ENCODE data around the gene AAMDC.
"Not testable (repeated sequence)": the region's sequence is repeated elsewhere in the genome, so short reads cannot be mapped to it uniquely, and the experiment has no call there.

Gene AAMDC

DNA sequence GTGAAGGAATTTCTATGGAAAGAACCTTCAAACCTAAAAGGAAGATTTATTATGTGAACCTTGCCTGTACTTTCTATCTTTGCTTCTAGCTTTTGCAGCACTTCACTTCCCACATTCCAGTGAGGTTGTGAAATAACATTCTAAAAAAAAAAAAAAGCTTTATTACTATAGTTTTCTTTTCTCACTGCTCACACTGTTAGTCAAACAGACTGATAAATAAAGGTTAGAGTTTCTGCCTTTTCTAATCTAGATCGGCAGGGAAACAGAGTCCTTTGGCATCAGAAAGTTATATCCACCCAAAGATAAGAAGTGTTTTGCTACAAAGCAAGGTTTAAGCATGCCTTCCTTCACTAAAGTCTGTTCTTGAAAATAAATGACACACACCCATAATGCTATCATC lies 2.8 kb downstream of the AAMDC start:
- FAIRE-seq: no peak
- DNase-seq (ENCODE audit: insufficient read length): no peak
- TF ChIP-seq POLR2AphosphoS5 (IDR thresholded peaks at IDR 0.05; ENCODE audit: low read depth, low read length): no peak
- TF ChIP-seq POLR2A (IDR thresholded peaks at IDR 0.05; ENCODE audit: low read depth, low read length): no peak
- no peak for TF ChIP-seq TAF1 (IDR thresholded peaks at IDR 0.05; ENCODE audit: borderline replicate concordance, low read depth, low read length)

DNA sequence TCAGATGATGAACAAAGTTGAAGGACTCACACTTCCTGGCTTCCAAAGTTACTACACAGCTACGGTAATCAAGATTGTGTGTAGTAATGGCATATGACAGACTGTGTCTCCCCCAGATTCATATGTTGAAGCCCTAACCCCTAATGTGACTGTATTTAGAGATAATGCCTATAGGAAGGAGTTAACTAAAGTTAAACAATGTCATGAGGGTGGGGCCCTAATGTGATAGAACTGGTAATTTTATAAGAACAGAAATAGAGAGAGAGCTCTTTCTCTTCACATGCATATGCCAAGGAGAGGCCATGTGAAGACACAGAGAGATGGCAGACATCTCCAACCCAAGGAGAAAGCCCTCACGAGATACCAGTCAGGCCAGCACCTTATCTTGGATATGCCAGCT lies 8.0 kb downstream of the AAMDC start:
- TF ChIP-seq POLR2A (IDR thresholded peaks at IDR 0.05; ENCODE audit: low read depth, low read length): no peak
- TF ChIP-seq TAF1 (IDR thresholded peaks at IDR 0.05; ENCODE audit: borderline replicate concordance, low read depth, low read length): no peak
- no peak for TF ChIP-seq POLR2AphosphoS5 (IDR thresholded peaks at IDR 0.05; ENCODE audit: low read depth, low read length)
- no peak for FAIRE-seq
- no peak for DNase-seq (ENCODE audit: insufficient read length)

DNA sequence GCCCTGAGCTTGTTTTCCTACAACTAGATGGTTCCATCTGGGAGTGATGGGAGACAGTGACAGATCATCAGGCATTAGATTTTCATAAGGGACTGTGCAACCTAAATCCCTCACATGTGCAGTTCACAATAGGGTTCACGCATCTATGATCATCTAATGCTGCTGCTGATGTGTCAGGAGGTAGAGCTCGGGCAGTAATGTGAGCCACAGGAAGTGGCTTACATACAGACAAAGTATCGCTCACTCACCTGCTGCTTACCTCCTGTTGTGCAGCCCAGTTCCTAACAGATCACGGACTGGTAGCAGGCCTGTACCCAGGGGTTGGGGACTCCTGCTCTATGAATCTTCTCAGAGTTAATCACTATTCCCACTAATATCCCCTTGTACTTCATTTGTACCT lies 12.4 kb downstream of the AAMDC start:
- no peak for FAIRE-seq
- no peak for DNase-seq (ENCODE audit: insufficient read length)
- TF ChIP-seq POLR2A (IDR thresholded peaks at IDR 0.05; ENCODE audit: low read depth, low read length) (no peak), TAF1 (IDR thresholded peaks at IDR 0.05; ENCODE audit: borderline replicate concordance, low read depth, low read length) (no peak), POLR2AphosphoS5 (IDR thresholded peaks at IDR 0.05; ENCODE audit: low read depth, low read length) (no peak)

DNA sequence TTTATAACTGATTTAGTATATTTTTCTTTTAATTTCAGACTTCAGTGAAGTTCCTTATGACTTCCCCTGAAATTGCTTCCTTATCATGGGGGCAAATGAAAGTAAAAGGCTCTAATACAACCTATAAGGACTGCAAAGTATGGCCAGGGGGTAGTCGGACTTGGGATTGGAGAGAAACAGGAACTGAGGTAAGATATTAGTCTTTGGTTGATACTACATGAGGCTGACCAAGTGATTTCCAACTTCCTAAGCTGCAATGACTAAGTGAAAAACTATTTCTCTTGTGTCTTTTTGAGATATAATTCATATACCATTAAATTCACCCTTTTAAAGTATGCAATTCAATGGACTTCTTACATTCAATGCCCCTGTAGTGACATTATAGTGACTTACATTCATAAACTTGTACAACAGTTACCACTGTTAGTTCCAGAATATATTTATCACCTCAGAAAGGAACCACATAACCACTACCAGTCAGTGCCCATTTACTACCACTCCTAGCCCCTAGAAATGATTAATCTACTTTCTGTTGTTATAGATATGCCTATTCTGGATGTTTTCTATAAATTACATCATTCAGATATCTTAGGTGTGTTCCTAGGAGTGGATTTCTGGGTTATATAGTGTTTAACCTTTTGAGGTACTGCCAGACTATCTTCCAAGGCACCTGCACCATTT lies 21.6 kb downstream of the AAMDC start:
- TF ChIP-seq POLR2AphosphoS5 (IDR thresholded peaks at IDR 0.05; ENCODE audit: low read depth, low read length) (no peak), TAF1 (IDR thresholded peaks at IDR 0.05; ENCODE audit: borderline replicate concordance, low read depth, low read length) (no peak), POLR2A (IDR thresholded peaks at IDR 0.05; ENCODE audit: low read depth, low read length) (no peak)
- no peak for FAIRE-seq
- DNase-seq (ENCODE audit: insufficient read length): no peak

DNA sequence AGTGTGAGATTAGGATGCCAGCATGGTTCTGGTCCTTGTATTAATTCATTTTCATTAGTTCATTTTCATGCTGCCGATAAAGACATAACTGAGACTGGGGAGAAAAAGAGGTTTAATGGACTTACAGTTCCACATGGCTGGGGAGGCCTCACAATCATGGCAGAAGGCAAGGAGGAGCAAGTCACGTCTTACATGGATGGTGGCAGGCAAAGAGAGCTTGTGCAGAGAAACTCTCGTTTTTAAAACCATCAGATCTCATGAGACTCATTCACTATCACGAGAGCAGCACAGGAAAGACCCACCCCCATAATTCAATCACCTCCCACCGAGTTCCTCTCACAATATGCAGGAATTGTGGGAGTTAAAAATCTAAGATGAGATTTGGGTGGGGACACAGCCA lies 22.8 kb downstream of the AAMDC start:
- FAIRE-seq: not testable (repeated sequence)

DNA sequence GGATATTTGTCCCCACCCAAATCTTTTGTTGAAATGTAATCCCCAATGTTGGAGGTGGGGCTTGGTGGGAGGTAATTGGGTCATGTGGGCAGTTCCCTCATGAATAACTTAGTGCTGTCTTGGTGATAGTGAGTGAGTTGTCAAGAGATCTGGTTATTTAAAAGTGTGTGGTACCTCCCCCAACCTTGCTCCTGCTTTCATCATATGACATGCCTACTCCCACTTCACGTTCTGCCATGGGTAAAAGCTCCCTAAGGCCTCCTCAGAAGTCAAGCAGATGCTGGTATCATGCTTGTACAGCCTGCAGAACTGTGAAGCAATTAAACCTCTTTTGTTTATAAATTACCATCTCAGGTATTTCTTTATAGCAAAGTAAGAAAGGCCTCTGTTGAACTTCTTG lies 30.6 kb downstream of the AAMDC start:
- DNase-seq (ENCODE audit: insufficient read length) (no peak), FAIRE-seq (no peak)
- TF ChIP-seq POLR2A (IDR thresholded peaks at IDR 0.05; ENCODE audit: low read depth, low read length) (no peak), TAF1 (IDR thresholded peaks at IDR 0.05; ENCODE audit: borderline replicate concordance, low read depth, low read length) (no peak), POLR2AphosphoS5 (IDR thresholded peaks at IDR 0.05; ENCODE audit: low read depth, low read length) (no peak)

More for the DNA sequence above, 22.8 kb downstream of the AAMDC start:
- not testable (repeated sequence) for DNase-seq (ENCODE audit: insufficient read length)

DNA sequence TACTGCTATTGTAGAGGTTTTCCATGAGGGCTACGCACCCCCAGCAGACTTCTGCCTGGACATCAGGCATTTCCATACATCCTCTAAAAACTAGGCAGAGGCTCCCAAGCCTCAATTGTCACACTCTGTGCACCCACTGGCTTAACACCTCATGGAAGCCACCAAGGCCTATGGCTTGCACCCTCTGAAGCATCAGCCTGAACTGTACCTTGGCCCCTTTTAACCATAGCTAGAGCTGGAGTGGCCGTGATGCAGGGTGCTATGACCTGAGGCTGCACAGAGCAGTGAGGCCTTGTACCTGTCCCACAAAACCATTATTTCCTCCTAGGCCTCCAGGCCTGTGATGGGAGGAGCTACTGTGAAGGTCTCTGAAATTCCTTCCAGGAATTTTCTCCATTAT lies 33.9 kb downstream of the AAMDC start:
- no peak for FAIRE-seq
- DNase-seq (ENCODE audit: insufficient read length): no peak

DNA sequence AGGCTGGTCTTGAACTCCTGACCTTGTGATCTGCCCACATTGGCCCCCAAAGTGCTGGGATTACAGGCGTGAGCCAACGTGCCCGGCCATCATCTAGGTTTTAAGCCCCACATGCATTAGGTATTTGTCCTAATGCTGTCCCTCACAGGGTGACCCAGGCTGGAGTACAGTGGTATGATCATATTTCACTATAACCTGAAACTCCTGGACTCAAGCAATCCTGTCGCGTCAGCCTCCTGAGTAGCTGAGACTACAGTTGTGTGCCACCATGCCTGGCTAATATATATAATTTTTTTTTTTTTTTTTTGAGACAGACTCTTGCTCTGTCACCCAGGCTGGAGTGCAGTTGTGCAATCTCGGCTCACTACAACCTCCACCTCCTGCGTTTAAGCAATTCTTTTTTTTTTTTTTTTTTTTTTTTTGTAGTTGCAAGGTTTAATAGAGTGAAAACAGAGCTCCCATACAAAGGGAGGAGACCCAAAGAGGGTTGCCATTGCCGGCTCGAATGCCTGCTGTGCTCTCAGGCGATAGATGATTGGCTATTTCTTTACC lies 37.0 kb downstream of the AAMDC start:
- not testable (repeated sequence) for DNase-seq (ENCODE audit: insufficient read length); FAIRE-seq

More for the DNA sequence above, 33.9 kb downstream of the AAMDC start:
- TF ChIP-seq POLR2A (IDR thresholded peaks at IDR 0.05; ENCODE audit: low read depth, low read length) (no peak), TAF1 (IDR thresholded peaks at IDR 0.05; ENCODE audit: borderline replicate concordance, low read depth, low read length) (no peak), POLR2AphosphoS5 (IDR thresholded peaks at IDR 0.05; ENCODE audit: low read depth, low read length) (no peak)

DNA sequence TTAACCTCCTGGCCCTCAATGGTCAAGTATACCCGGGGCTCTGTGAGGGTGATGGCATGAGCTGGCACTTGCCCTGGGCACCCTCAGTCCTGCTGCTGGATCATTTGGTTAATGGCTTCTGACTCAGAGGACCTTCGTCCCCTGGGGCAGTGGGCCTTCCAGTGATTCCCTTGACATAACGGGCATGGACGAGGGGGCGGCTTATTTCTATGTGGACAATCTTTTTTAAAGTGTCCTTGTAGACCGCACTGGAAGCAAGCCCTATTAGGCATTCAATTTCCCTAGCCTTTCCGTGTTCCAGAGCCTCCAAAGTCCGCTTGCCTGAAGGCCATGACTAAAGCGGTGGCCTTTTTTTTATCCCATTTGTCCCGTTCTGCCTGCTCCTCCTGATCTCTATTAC lies 40.5 kb downstream of the AAMDC start:
- FAIRE-seq; DNase-seq (ENCODE audit: insufficient read length): not testable (repeated sequence)

DNA sequence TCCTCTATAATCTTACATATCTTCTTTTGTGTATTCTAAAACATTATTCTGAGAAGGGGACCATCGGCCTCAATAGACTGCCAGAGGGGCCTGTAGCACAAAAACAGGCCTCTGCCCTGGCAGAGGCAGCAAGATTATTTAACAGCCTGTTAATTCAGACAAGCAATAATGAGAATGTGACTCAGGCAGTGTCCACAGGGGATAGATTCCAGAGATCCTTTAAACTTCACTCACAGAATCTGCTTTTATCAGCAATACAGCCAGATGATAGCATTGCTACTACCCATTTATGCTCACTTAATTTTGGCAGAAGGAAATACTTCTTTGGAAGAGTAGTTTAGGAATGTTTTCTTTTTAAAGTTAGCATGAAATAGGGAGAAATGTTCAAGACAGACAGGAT lies 44.9 kb downstream of the AAMDC start:
- FAIRE-seq (no peak), DNase-seq (ENCODE audit: insufficient read length) (no peak)
- TF ChIP-seq POLR2A (IDR thresholded peaks at IDR 0.05; ENCODE audit: low read depth, low read length) (no peak), TAF1 (IDR thresholded peaks at IDR 0.05; ENCODE audit: borderline replicate concordance, low read depth, low read length) (no peak), POLR2AphosphoS5 (IDR thresholded peaks at IDR 0.05; ENCODE audit: low read depth, low read length) (no peak)

DNA sequence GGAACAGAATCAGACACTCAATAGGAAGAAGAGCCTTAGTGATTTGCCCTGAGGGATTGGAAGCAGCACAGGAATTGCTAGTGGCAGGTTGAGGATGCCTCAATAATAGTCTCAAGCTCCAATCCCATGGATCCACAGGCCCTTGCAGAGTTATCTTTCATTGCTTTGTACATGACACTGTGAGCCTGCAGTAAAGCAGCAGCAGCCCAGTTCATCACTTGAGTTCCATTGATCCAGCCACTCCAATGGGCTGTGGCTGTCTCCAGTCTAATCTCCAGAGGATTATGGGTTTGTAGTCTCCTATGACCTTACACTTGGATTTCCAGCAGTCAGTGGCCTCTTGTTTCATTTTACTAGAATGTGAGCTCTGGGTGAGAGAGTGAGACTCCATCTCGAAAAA lies 45.4 kb downstream of the AAMDC start:
- no peak for TF ChIP-seq POLR2A (IDR thresholded peaks at IDR 0.05; ENCODE audit: low read depth, low read length)
- TF ChIP-seq TAF1 (IDR thresholded peaks at IDR 0.05; ENCODE audit: borderline replicate concordance, low read depth, low read length): no peak
- TF ChIP-seq POLR2AphosphoS5 (IDR thresholded peaks at IDR 0.05; ENCODE audit: low read depth, low read length): no peak
- DNase-seq (ENCODE audit: insufficient read length) (no peak), FAIRE-seq (no peak)

DNA sequence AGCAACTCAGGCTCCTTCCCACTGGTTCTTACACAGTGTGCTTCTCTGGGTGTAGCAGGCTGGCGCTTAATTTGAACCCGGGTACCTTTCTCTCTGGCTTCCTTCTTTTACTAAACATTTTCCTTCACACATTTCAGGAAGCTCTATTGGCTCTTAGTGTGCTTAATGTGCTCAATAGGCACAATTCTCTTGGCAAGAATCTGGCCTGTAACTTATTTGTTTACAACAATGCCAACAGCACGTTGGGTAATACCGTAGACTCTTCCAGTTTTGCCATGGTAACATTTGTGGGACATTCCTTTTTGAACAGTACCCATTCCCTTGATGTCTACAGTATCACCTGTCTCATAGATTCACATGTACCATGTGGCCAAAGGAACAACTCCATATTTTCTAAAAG lies 47.8 kb downstream of the AAMDC start:
- FAIRE-seq (no peak), DNase-seq (ENCODE audit: insufficient read length) (no peak)
- TF ChIP-seq POLR2A (IDR thresholded peaks at IDR 0.05; ENCODE audit: low read depth, low read length) (no peak), TAF1 (IDR thresholded peaks at IDR 0.05; ENCODE audit: borderline replicate concordance, low read depth, low read length) (no peak), POLR2AphosphoS5 (IDR thresholded peaks at IDR 0.05; ENCODE audit: low read depth, low read length) (no peak)

DNA sequence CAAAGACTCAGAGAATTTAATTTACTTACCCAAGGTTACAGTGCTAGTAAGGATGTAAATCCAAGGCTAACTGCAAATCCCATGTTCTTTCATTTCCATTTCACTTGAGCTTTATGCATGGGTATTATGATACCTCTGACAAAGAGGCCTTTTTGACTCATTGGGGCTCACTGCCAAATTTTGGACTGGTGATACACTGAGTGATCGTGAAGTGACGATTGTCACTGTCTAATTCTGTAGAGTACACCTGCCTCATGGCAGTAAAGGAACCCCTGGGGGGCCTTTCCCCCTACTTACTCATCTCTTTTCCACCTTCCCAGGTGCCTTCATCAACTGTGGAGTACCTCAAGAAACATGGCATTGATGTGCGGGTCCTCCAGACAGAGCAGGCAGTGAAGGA lies 50.9 kb downstream of the AAMDC start:
- FAIRE-seq (no peak), DNase-seq (ENCODE audit: insufficient read length) (no peak)

More for the DNA sequence above, 50.9 kb downstream of the AAMDC start:
- TF ChIP-seq POLR2AphosphoS5 (IDR thresholded peaks at IDR 0.05; ENCODE audit: low read depth, low read length): no peak
- no peak for TF ChIP-seq POLR2A (IDR thresholded peaks at IDR 0.05; ENCODE audit: low read depth, low read length)
- no peak for TF ChIP-seq TAF1 (IDR thresholded peaks at IDR 0.05; ENCODE audit: borderline replicate concordance, low read depth, low read length)

Data from GM12892 (cell line).